IMR-90 (cell line): Measurements from ENCODE around the gene FAR2. TPM values are rescaled to one million over a fixed set of nuclear protein-coding genes. Genes with fewer than 3 reads are reported as not detected.

Experiments used
- polyA plus RNA-seq, 3 experiments: library from polyadenylated mRNA; depleted of rRNA; stranded (reverse); fragments of >200 nt; gene quantifications; 2 replicates each; pipeline ENCODE4 v1.2.3, GENCODE V29; 2012; ENCODE audit warnings: low replicate concordance in 1 of 3
- total RNA-seq: library from RNA; depleted of rRNA; stranded (reverse); fragments of >200 nt; gene quantifications from 2 replicates; pipeline ENCODE4 v1.2.3, GENCODE V29; 2012; rRNA removed

The FAR2 gene
- total and polyA plus RNA-seq, 2 of the 4 experiments (the other 2 are of a cell fraction): 1.1 to 2.0 TPM

Other genes with a start within 250 kb of the FAR2 start
- 45.3 and 107 TPM in 2 replicates for gene ERGIC2, start 231.9 kb downstream of the FAR2 start, total RNA-seq
- gene ERGIC2, start 231.9 kb downstream of the FAR2 start, polyA plus RNA-seq (2012; rRNA removed): 32.7 and 41.0 TPM in 2 replicates